ENCODE measurements around the gene OVOL1. TPM values are rescaled to one million over a fixed set of nuclear protein-coding genes. Genes with fewer than 3 reads are reported as not detected.

The OVOL1 gene
- total and polyA plus RNA-seq, 2 donors from 2014 or later = 6.6 to 6.7 TPM

GRCh38 chr11:65802841-65803240, 16.0 kb downstream of the OVOL1 start:
- Histone ChIP-seq H3K9ac (ENCODE audit: low read length in 3 of 3) (no peak overlapping the region), H3K4me1 (ENCODE audit: control insufficient read depth in 2 of 3, insufficient read depth in 2 of 3, low read depth in 1 of 3, low read length in 3 of 3) (no peaks in the 10 kb centered on the region), H3K4me3 (ENCODE audit: low read length in 3 of 3) (no peak overlapping the region), H3K27me3 (ENCODE audit: control insufficient read depth, insufficient read depth, low read length) (no peaks in the 10 kb centered on the region), H3K9me3 (ENCODE audit: control insufficient read depth in 2 of 3, insufficient read depth in 1 of 3, low read length in 3 of 3) (no peaks in the 10 kb centered on the region), H3K27ac (ENCODE audit: low read depth in 2 of 2, low read length in 2 of 2) (no peak overlapping the region), H3K36me3 (ENCODE audit: control insufficient read depth in 2 of 3, insufficient read depth in 3 of 3, low read length in 3 of 3) (no peaks in the 10 kb centered on the region)
- intact Hi-C loops (cut with DNase I) = no loop called here
- DNase-seq = no peak
- TF ChIP-seq, protein P1, sequence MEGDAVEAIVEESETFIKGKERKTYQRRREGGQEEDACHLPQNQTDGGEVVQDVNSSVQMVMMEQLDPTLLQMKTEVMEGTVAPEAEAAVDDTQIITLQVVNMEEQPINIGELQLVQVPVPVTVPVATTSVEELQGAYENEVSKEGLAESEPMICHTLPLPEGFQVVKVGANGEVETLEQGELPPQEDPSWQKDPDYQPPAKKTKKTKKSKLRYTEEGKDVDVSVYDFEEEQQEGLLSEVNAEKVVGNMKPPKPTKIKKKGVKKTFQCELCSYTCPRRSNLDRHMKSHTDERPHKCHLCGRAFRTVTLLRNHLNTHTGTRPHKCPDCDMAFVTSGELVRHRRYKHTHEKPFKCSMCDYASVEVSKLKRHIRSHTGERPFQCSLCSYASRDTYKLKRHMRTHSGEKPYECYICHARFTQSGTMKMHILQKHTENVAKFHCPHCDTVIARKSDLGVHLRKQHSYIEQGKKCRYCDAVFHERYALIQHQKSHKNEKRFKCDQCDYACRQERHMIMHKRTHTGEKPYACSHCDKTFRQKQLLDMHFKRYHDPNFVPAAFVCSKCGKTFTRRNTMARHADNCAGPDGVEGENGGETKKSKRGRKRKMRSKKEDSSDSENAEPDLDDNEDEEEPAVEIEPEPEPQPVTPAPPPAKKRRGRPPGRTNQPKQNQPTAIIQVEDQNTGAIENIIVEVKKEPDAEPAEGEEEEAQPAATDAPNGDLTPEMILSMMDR (IDR thresholded peaks at IDR 0.05; ENCODE audit: borderline replicate concordance, extremely low read depth, insufficient read depth) = no peak
- FAIRE-seq = no peak

- no peak overlapping the region for H3K27ac ChIP-seq (ENCODE audit: low read depth in 2 of 2, low read length in 2 of 2)
- DNase-seq (no peak), FAIRE-seq (no peak)
- H3K4me3 ChIP-seq (ENCODE audit: low read length in 3 of 3) = no peak overlapping the region
- H3K9ac ChIP-seq (ENCODE audit: low read length in 3 of 3) = no peak overlapping the region
- H3K36me3 ChIP-seq (ENCODE audit: control insufficient read depth in 2 of 3, insufficient read depth in 3 of 3, low read length in 3 of 3) = no peaks in the 10 kb centered on the region
- TF ChIP-seq, protein P1 (IDR thresholded peaks at IDR 0.05; ENCODE audit: borderline replicate concordance, extremely low read depth, insufficient read depth) = no peak
- no peaks in the 10 kb centered on the region for H3K9me3 ChIP-seq (ENCODE audit: control insufficient read depth in 2 of 3, insufficient read depth in 1 of 3, low read length in 3 of 3)
- intact Hi-C loops (cut with DNase I) = no loop called here
- no peaks in the 10 kb centered on the region for H3K4me1 ChIP-seq (ENCODE audit: control insufficient read depth in 2 of 3, insufficient read depth in 2 of 3, low read depth in 1 of 3, low read length in 3 of 3)
- H3K27me3 ChIP-seq (ENCODE audit: control insufficient read depth, insufficient read depth, low read length) = no peaks in the 10 kb centered on the region
Observed at GRCh38 chr11:65803797-65804492, 17.1 kb downstream of the OVOL1 start.

DNA sequence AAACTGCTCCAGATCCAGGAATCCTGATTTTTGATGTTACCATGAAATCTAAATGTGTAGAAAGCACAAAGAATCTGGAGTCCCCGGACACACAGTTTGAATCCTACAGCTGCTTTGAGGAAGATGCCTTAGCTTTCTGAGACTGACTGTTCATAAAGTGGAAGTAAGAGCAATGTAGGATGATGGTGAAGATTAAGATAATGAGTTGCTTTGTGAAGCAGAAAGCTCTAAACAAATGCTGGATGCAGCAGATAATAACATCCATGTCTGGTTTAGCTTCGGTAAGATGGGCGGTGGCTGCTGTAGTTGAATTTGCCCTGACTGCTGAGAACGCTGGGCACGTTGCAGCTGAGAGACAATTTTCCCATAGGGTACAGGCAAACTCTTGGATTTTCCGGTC, 20.1 kb downstream of the OVOL1 start:
- TF ChIP-seq, protein P1 (IDR thresholded peaks at IDR 0.05; ENCODE audit: borderline replicate concordance, extremely low read depth, insufficient read depth) = no peak
- H3K9ac ChIP-seq (ENCODE audit: low read length in 3 of 3) = no peak overlapping the region
- no peaks in the 10 kb centered on the region for H3K36me3 ChIP-seq (ENCODE audit: control insufficient read depth in 2 of 3, insufficient read depth in 3 of 3, low read length in 3 of 3)
- no peaks in the 10 kb centered on the region for H3K4me1 ChIP-seq (ENCODE audit: control insufficient read depth in 2 of 3, insufficient read depth in 2 of 3, low read depth in 1 of 3, low read length in 3 of 3)
- no peak for FAIRE-seq
- H3K4me3 ChIP-seq (ENCODE audit: low read length in 3 of 3) = no peak overlapping the region
- no peak overlapping the region for H3K27ac ChIP-seq (ENCODE audit: low read depth in 2 of 2, low read length in 2 of 2)
- no peaks in the 10 kb centered on the region for H3K27me3 ChIP-seq (ENCODE audit: control insufficient read depth, insufficient read depth, low read length)
- no peak for DNase-seq
- intact Hi-C loops (cut with DNase I) = no loop called here
- H3K9me3 ChIP-seq (ENCODE audit: control insufficient read depth in 2 of 3, insufficient read depth in 1 of 3, low read length in 3 of 3) = no peaks in the 10 kb centered on the region

All from kidney (tissue), 14 donors.